Adipocyte (in vitro differentiated cells): ENCODE results near the gene GPSM3.

Experiments
- DNase-seq: peaks from one replicate; pipeline ENCODE4 v3.0.0-alpha.2; 2015; ENCODE audit warnings: low read depth
- H3K27me3 ChIP-seq: replicated peaks from 2 replicates; pipeline ENCODE4 v1.7.0; 2013; ENCODE audit warnings: mild to moderate bottlenecking, low read length, moderate library complexity; ENCODE audit not compliant: control insufficient read depth, insufficient read depth
- H3K36me3 ChIP-seq: 2 replicates; pipeline ENCODE4 v1.7.0; 2013; ENCODE audit warnings: low read length, mild to moderate bottlenecking, moderate library complexity; ENCODE audit not compliant: control insufficient read depth, insufficient read depth, severe bottlenecking
- H3K4me1 ChIP-seq: 2 replicates; pipeline ENCODE4 v1.7.0; 2013; ENCODE audit warnings: mild to moderate bottlenecking, low read length, moderate library complexity; ENCODE audit not compliant: control insufficient read depth, insufficient read depth
- H3K4me3 ChIP-seq: 2 replicates; pipeline ENCODE4 v1.7.0; 2013; ENCODE audit warnings: mild to moderate bottlenecking, low read length, moderate library complexity
- H3K9ac ChIP-seq: 2 replicates; pipeline ENCODE4 v1.7.0; 2013; ENCODE audit warnings: mild to moderate bottlenecking, low read length, moderate library complexity
- H3K9me3 ChIP-seq: 2 replicates; pipeline ENCODE4 v1.7.0; 2013; ENCODE audit warnings: mild to moderate bottlenecking, low read length, moderate library complexity; ENCODE audit not compliant: control insufficient read depth

Gene GPSM3

DNA sequence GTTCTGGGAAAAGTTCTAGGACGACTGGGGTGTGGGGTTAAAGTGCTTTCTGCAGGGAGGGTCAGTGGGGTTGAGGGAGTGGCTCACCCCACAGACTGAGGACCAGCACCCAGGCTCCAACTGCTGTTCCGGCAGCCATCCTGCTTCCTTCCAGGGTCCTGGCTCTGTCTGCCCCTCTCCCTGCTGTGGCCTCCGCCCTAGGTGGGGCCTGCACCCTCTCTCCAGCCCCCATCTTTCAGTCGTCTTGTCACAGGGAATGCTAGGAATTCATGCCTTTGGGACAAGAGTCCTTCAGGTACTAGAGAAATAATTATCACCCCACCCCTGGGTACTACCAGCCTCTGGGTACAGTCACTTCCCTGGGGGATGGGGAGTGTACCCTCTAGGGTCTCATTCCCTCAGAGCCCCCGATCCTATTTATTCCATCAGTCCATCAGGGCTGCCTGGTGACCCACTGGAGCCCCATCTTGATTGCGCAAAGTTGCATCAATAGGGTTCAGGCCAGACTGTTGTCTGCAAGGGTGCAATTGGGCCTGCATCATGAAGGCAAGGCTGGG lies 8.3 kb downstream of the GPSM3 start, which contains the start of gene AGER:
Gene AGER, minus strand, starts transcription at position 170 of the 557 bp plus-strand sequence. Its CDS starts 31 bp downstream, at position 139.
- no peak for DNase-seq
- peaks cover 46% of the 10 kb centered on the region for H3K36me3 ChIP-seq
- H3K4me1 ChIP-seq = peaks cover 23% of the 10 kb centered on the region
- no peak within 1 kb of the TSS for H3K4me3 ChIP-seq
- no peak within 1 kb of the TSS for H3K9ac ChIP-seq
- no peaks in the 10 kb centered on the region for H3K27me3 ChIP-seq
- H3K9me3 ChIP-seq = no peaks in the 10 kb centered on the region

GRCh38 chr6:32183483-32184083 lies 8.9 kb downstream of the GPSM3 start:
- Histone ChIP-seq H3K36me3 (peaks cover 46% of the 10 kb centered on the region), H3K4me1 (peaks cover 23% of the 10 kb centered on the region), H3K9ac (no peak overlapping the region), H3K27me3 (no peaks in the 10 kb centered on the region), H3K4me3 (no peak overlapping the region), H3K9me3 (no peaks in the 10 kb centered on the region)
- DNase-seq = no peak

GRCh38 chr6:32183030-32183429 lies 9.4 kb downstream of the GPSM3 start:
- no peaks in the 10 kb centered on the region for H3K9me3 ChIP-seq
- H3K9ac ChIP-seq = no peak overlapping the region
- H3K4me1 ChIP-seq = peaks cover 18% of the 10 kb centered on the region
- DNase-seq = no peak
- H3K4me3 ChIP-seq = no peak overlapping the region
- H3K27me3 ChIP-seq = no peaks in the 10 kb centered on the region
- peaks cover 44% of the 10 kb centered on the region for H3K36me3 ChIP-seq

- DNase-seq = no peak
- H3K4me3 ChIP-seq = no peak overlapping the region
- peak overlapping the region; percentile 22 for H3K9ac ChIP-seq
- no peaks in the 10 kb centered on the region for H3K9me3 ChIP-seq
- no peaks in the 10 kb centered on the region for H3K27me3 ChIP-seq
- H3K4me1 ChIP-seq = peaks cover 17% of the 10 kb centered on the region
- H3K36me3 ChIP-seq = peaks cover 40% of the 10 kb centered on the region
These were observed 9.9 kb downstream of the GPSM3 start for GRCh38 chr6:32182555-32182981.

DNA sequence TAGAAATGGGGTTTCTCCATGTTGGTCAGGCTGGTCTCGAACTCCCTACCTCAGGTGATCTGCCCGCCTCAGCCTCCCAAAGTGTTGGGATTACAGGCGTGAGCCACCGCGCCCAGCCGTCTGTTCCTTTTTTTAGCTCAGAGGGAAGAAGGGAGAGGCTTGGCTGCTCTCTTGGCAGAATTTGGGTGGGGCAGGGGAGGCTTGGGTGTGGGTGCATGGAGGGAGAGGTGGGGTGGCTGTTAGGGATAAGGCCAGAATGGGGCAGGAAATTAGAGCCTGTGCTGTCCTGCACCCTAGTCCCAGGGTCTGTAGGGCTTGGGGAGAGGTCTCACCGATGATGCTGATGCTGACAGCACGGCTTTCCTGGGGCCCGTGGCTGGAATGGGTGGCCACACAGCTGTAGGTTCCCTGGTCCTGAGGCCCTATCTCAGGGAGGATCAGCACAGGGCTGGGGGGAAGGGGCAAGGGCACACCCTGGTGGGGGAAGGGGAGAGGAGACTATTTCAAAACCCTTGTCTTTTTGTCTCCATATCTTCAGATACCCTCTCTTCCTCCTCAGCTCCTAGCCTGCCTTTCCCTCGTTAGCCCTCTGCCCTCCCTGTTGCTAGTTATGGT lies 10.4 kb downstream of the GPSM3 start:
- no peak overlapping the region for H3K4me3 ChIP-seq
- peaks cover 22% of the 10 kb centered on the region for H3K4me1 ChIP-seq
- no peak for DNase-seq
- no peaks in the 10 kb centered on the region for H3K9me3 ChIP-seq
- peaks cover 34% of the 10 kb centered on the region for H3K36me3 ChIP-seq
- peak overlapping the region; percentile 22 for H3K9ac ChIP-seq
- no peaks in the 10 kb centered on the region for H3K27me3 ChIP-seq

DNA sequence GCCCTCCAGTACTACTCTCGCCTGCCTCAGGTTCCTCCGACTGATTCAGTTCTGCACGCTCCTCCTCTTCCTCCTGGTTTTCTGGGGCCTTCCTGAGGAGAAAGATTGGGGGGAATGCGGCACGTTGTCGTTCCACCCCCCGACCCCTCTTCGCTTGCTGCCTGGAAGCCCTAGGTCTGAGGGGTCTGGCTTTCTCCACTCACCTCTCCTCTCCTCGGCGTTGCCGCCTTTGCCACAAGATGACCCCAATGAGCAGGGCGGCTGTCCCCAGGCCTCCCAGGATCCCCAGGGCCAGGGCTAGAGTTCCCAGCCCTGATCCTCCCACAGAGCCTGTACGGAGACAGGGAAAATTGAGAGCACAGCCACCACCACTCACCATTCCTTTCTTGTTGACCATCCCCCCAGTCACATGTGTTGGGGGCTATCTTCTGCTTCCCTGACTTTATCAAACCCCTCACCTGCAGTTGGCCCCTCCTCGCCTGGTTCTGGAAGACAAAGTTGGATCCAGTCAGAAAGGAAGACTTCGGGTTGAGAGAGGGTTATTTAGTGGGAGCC lies 11.2 kb downstream of the GPSM3 start:
- H3K4me3 ChIP-seq = no peak overlapping the region
- H3K4me1 ChIP-seq = peaks cover 30% of the 10 kb centered on the region
- H3K9me3 ChIP-seq = no peaks in the 10 kb centered on the region
- no peak overlapping the region for H3K9ac ChIP-seq
- peaks cover 26% of the 10 kb centered on the region for H3K36me3 ChIP-seq
- no peak for DNase-seq
- no peaks in the 10 kb centered on the region for H3K27me3 ChIP-seq

DNA sequence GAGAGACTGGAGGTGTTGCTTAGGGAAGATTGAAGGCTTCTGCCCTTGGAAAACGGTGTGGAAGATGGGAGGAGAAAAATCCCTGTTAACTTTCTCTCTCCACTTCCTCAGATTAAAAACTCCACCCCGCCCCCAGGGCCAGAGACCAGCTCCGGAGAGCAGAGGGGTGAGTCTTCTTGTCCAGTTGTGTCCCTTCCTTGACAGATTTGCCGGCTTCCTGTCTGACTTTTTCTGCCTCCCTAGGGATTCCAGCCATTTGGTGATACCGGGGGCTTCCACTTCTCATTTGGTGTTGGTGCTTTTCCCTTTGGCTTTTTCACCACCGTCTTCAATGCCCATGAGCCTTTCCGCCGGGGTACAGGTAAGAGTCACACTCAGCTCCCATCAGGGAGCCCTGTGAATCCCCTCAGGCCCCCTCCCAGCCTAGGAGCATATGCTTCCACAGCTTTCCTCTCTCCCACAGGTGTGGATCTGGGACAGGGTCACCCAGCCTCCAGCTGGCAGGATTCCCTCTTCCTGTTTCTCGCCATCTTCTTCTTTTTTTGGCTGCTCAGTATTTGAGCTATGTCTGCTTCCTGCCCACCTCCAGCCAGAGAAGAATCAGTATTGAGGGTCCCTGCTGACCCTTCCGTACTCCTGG lies 12.6 kb downstream of the GPSM3 start:
- Histone ChIP-seq H3K4me3 (no peak overlapping the region), H3K36me3 (peaks cover 23% of the 10 kb centered on the region), H3K4me1 (peaks cover 34% of the 10 kb centered on the region), H3K9me3 (no peaks in the 10 kb centered on the region), H3K27me3 (no peaks in the 10 kb centered on the region), H3K9ac (no peak overlapping the region)
- DNase-seq = no peak

DNA sequence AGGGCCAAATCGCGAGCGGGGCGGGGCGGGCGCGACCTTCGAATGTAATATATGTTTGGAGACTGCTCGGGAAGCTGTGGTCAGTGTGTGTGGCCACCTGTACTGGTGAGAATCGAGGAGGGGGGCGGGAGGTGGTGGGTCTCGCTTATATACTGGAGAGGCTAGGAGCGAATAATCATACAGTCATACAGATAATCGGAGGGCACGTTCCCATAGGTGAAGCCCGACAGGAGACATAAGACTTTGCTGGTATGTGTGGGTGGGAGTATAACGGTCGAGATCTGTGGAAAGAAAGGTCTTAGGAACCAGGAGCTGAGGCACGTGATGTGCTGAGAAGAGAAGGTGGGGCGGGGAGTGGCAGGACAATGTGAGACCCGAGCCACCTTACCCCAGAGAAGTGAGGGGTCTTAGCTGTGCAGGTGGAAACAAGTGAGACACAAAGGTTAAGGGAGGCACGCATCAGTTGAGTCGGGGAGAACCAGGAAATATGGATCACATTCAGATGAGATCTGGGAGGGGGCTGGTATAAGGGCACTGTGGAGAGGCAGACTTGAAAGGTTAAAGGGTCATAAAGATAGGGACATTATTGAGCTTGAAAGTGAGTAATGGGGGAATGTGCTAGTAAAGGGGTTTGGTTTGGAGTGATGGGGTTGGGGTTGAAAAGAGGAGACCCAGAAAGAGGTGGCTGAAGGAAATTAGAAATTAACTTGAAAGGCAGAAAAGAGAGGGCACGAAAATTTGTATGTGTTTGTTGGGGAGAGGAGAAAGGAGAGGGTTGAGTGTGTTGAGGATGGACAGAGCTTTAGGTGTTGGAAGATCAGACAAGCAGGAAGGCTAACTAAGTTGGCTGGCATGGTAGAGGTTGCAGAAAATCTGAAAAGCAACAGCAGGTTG lies 13.6 kb downstream of the GPSM3 start:
- Histone ChIP-seq H3K36me3 (peaks cover 23% of the 10 kb centered on the region), H3K4me3 (peak overlapping the region; percentile 97), H3K27me3 (no peaks in the 10 kb centered on the region), H3K9ac (peak overlapping the region; percentile 92), H3K9me3 (no peaks in the 10 kb centered on the region), H3K4me1 (peaks cover 35% of the 10 kb centered on the region)
- peak; percentile 40 for DNase-seq

DNA sequence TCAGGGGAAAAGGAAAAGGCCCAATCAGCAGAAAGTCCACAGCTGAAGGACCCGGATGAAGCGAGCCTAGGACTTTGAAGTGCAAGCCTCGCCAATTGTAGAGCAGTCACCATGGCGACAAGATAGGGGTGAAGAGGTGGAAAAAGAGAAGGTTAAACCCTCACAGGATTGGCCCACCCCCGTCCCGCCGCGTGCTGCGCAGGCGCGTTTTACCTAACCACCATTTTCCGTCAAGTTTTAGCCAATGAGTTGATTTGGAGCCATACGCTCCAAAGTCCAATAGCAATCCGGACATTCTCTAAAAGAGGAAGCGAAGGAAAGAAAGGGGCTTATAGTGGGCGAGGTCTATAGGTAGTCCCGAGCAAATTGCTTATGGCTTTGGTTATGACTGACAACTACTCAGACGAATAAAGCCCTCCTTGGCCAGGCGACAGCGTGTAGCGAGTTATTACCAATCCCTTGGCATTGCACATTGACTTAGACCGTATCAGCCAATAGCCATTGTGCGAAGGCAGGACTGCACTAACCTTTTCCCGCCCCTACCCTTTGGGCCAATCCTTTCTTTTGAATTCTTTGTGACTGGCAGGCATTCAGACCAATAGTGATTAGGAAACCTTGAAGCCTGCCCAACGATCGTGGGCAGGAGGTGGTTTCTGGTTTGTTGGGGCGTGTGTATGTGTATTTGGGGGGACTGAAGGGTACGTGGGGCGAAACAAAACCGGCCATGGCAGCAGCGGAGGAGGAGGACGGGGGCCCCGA lies 14.5 kb downstream of the GPSM3 start, which contains the start of gene RNF5:
Gene RNF5, plus strand, starts transcription at position 618 of the 759 bp plus-strand sequence. Its CDS starts 107 bp downstream, at position 725.
- H3K27me3 ChIP-seq = no peaks in the 10 kb centered on the region
- peak; percentile 100 for DNase-seq
- H3K4me3 ChIP-seq = peak within 1 kb of the TSS; percentile 97
- H3K4me1 ChIP-seq = peaks cover 35% of the 10 kb centered on the region
- no peaks in the 10 kb centered on the region for H3K9me3 ChIP-seq
- H3K36me3 ChIP-seq = peaks cover 23% of the 10 kb centered on the region
- peak within 1 kb of the TSS; percentile 92 for H3K9ac ChIP-seq

DNA sequence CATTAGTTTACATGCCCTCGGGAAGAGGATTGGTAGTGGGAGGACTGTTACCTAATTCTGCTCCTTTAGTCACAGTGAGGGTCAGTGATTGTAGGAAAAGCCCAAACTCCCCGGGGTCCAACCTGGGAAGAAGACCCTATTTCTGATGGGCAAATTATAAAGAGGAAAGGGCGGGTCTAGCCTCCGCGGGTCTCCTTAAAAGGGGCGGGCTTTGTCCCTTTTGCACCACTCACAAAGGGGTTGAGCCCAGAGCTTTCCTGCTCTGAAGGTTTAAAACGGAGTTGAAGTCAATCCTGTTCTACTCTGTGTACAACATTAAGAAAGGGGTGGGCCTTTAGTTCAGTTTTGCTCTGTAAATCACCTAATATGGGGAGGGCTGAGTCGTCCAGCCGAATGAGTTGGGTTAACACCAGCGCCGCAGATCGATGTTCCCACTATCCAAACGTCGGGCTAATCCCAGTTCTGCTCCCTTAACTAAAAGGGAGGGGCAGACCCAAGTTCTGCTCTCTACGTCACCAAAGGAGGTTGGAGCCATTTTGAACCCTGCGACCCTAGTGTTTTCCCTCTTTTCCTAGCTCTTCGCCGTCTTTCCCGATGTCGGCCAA lies 15.2 kb downstream of the GPSM3 start:
- Histone ChIP-seq H3K9ac (peak overlapping the region; percentile 92), H3K4me1 (peaks cover 35% of the 10 kb centered on the region), H3K4me3 (peak overlapping the region; percentile 97), H3K9me3 (no peaks in the 10 kb centered on the region), H3K36me3 (peaks cover 20% of the 10 kb centered on the region), H3K27me3 (no peaks in the 10 kb centered on the region)
- DNase-seq = no peak
